Measurements from ENCODE around the gene SEMA7A.

The SEMA7A gene

GRCh38 chr15:74428970-74429780, 4.6 kb downstream of the SEMA7A start:
- no peak for DNase-seq

GRCh38 chr15:74428442-74428787, 5.3 kb downstream of the SEMA7A start:
- DNase-seq, result no peak

- DNase-seq, result no peak
Measured at GRCh38 chr15:74427607-74428441, 5.9 kb downstream of the SEMA7A start.

GRCh38 chr15:74426404-74427281, 7.1 kb downstream of the SEMA7A start:
- no peak for DNase-seq

GRCh38 chr15:74425630-74426029, 8.1 kb downstream of the SEMA7A start:
- no peak for DNase-seq

GRCh38 chr15:74424901-74425528, 8.7 kb downstream of the SEMA7A start:
- DNase-seq, result no peak

- no peak for DNase-seq
Measured at GRCh38 chr15:74423431-74424257, 10.1 kb downstream of the SEMA7A start.

GRCh38 chr15:74422652-74423430, 10.9 kb downstream of the SEMA7A start:
- DNase-seq, result no peak

- DNase-seq, result no peak
Measured at GRCh38 chr15:74422265-74422651, 11.5 kb downstream of the SEMA7A start.

- no peak for DNase-seq
Measured at GRCh38 chr15:74421302-74422245, 12.2 kb downstream of the SEMA7A start.

GRCh38 chr15:74420193-74420905, 13.4 kb downstream of the SEMA7A start:
- DNase-seq, result no peak

GRCh38 chr15:74419432-74419831, 14.3 kb downstream of the SEMA7A start:
- DNase-seq, result no peak

- no peak for DNase-seq
Measured at GRCh38 chr15:74418575-74419338, 15.0 kb downstream of the SEMA7A start.

- no peak for DNase-seq
Measured at GRCh38 chr15:74417670-74418069, 16.1 kb downstream of the SEMA7A start.

- DNase-seq, result no peak
Measured at GRCh38 chr15:74417225-74417624, 16.5 kb downstream of the SEMA7A start.

GRCh38 chr15:74415966-74416916, 17.5 kb downstream of the SEMA7A start:
- no peak for DNase-seq
